Measurements from ENCODE around the gene EFEMP1.

DNA sequence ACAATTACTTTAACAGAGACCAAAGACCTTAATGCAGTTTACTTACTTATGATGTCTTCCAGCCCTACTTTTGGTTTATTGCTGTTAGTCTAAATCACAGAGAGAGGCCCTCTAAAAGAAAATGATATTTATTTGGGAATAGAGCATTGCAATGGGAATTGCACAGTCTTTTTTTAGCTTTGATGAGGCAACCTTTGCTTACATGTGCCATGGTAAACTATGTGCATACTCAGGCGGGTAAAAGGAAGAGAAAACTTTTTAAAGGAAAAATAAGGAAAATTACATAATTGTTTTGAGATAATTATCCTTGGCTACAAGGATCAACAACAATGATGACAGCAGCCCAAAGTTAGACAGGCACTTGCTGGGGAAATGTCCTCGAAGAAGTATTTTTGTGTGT, 78.6 kb downstream of the EFEMP1 start:
- TF ChIP-seq, protein P1, sequence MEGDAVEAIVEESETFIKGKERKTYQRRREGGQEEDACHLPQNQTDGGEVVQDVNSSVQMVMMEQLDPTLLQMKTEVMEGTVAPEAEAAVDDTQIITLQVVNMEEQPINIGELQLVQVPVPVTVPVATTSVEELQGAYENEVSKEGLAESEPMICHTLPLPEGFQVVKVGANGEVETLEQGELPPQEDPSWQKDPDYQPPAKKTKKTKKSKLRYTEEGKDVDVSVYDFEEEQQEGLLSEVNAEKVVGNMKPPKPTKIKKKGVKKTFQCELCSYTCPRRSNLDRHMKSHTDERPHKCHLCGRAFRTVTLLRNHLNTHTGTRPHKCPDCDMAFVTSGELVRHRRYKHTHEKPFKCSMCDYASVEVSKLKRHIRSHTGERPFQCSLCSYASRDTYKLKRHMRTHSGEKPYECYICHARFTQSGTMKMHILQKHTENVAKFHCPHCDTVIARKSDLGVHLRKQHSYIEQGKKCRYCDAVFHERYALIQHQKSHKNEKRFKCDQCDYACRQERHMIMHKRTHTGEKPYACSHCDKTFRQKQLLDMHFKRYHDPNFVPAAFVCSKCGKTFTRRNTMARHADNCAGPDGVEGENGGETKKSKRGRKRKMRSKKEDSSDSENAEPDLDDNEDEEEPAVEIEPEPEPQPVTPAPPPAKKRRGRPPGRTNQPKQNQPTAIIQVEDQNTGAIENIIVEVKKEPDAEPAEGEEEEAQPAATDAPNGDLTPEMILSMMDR (IDR thresholded peaks at IDR 0.05; ENCODE audit: borderline replicate concordance, extremely low read depth, low read length, poor library complexity, severe bottlenecking), result no peak
- no peak for TF ChIP-seq EZH2 (IDR thresholded peaks at IDR 0.05; ENCODE audit: borderline replicate concordance, low read depth, low read length, severe bottlenecking)

All from DND-41 (cell line).